Measurements from ENCODE around the gene SLC35A2.

DNA sequence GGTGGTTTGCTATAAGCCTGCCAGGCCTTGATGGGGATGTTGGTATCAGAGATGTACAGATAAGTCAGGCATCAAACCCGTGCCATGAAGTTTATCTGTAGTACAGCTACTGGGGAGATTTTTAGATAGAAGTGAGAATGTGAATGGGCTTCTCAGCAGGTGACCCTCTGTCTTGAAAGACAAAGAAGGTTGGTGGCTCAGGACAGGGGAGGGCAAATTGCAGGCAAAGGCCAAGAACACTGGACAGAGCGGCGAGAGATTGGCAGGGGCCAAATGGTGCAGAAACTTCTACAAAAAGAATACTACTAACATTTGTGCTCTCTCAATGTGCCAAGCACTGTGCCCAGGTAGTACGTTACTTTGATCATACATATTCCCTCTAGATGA lies 9.3 kb upstream of the SLC35A2 start:
- TF ChIP-seq POLR2A (IDR thresholded peaks at IDR 0.05), result no peak
- TF ChIP-seq, protein P1, sequence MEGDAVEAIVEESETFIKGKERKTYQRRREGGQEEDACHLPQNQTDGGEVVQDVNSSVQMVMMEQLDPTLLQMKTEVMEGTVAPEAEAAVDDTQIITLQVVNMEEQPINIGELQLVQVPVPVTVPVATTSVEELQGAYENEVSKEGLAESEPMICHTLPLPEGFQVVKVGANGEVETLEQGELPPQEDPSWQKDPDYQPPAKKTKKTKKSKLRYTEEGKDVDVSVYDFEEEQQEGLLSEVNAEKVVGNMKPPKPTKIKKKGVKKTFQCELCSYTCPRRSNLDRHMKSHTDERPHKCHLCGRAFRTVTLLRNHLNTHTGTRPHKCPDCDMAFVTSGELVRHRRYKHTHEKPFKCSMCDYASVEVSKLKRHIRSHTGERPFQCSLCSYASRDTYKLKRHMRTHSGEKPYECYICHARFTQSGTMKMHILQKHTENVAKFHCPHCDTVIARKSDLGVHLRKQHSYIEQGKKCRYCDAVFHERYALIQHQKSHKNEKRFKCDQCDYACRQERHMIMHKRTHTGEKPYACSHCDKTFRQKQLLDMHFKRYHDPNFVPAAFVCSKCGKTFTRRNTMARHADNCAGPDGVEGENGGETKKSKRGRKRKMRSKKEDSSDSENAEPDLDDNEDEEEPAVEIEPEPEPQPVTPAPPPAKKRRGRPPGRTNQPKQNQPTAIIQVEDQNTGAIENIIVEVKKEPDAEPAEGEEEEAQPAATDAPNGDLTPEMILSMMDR (IDR thresholded peaks at IDR 0.05), result no peak
